Trophoblast cell (in vitro differentiated cells and primary cell): Measurements from ENCODE around the gene KIAA0232.
"Not testable (repeated sequence)": the region's sequence is repeated elsewhere in the genome, so short reads cannot be mapped to it uniquely, and the experiment has no call there.

Source experiments
- DNase-seq, 2 donors: peaks; one replicate each; pipeline ENCODE4 v3.0.0-alpha.2; 2016
- H2AFZ ChIP-seq: 2 replicates; pipeline ENCODE4 v1.6.1; 2013; ENCODE audit warnings: low read length, moderate library complexity, mild to moderate bottlenecking; ENCODE audit not compliant: insufficient read depth, poor library complexity
- H2AK5ac ChIP-seq: 2 replicates; pipeline ENCODE4 v1.6.1; 2013; ENCODE audit warnings: mild to moderate bottlenecking, low read length
- H2BK120ac ChIP-seq: 2 replicates; pipeline ENCODE4 v1.6.1; 2013; ENCODE audit warnings: low read length, mild to moderate bottlenecking, moderate library complexity; ENCODE audit not compliant: insufficient read depth, poor library complexity
- H2BK12ac ChIP-seq: 2 replicates; pipeline ENCODE4 v1.6.1; 2013; ENCODE audit warnings: mild to moderate bottlenecking, low read length, moderate library complexity
- H2BK5ac ChIP-seq: 2 replicates; pipeline ENCODE4 v1.6.1; 2013; ENCODE audit warnings: low read length, low read depth, moderate library complexity, mild to moderate bottlenecking; ENCODE audit not compliant: poor library complexity
- H3K14ac ChIP-seq: 2 replicates; pipeline ENCODE4 v1.6.1; 2013; ENCODE audit warnings: mild to moderate bottlenecking, low read length
- H3K18ac ChIP-seq: 2 replicates; pipeline ENCODE4 v1.6.1; 2013; ENCODE audit warnings: mild to moderate bottlenecking, low read length
- H3K23ac ChIP-seq: 2 replicates; pipeline ENCODE4 v1.6.1; 2013; ENCODE audit warnings: low read length
- H3K27ac ChIP-seq: 2 replicates; pipeline ENCODE4 v1.5.1; 2013; ENCODE audit warnings: low read depth, mild to moderate bottlenecking, inconsistent platforms, low read length, moderate library complexity
- H3K27me3 ChIP-seq: 2 replicates; pipeline ENCODE4 v1.6.1; 2013; ENCODE audit warnings: inconsistent platforms, mild to moderate bottlenecking, low read length, moderate library complexity; ENCODE audit not compliant: insufficient read depth
- H3K36me3 ChIP-seq, 2 experiments: 1 replicate in 1 of 2; 2 replicates in 1 of 2; pipeline ENCODE4 v1.6.1; 2013; ENCODE audit warnings: low read length in 2 of 2, mild to moderate bottlenecking in 2 of 2, moderate library complexity in 1 of 2; ENCODE audit not compliant: insufficient read depth in 2 of 2, control insufficient read depth in 1 of 2
- H3K4ac ChIP-seq: 2 replicates; pipeline ENCODE4 v1.6.1; 2013; ENCODE audit warnings: low read depth, mild to moderate bottlenecking, low read length, moderate library complexity
- H3K4me1 ChIP-seq, 2 experiments: 1 replicate in 1 of 2; 2 replicates in 1 of 2; pipeline ENCODE4 v1.6.1; 2013; ENCODE audit warnings: low read length in 2 of 2, mild to moderate bottlenecking in 2 of 2, moderate library complexity in 1 of 2; ENCODE audit not compliant: insufficient read depth in 2 of 2, control insufficient read depth in 1 of 2
- H3K4me2 ChIP-seq: 2 replicates; pipeline ENCODE4 v1.6.1; 2013; ENCODE audit warnings: inconsistent platforms, mild to moderate bottlenecking, low read length, moderate library complexity
- H3K4me3 ChIP-seq: 2 replicates; pipeline ENCODE4 v1.5.1; 2013; ENCODE audit warnings: mild to moderate bottlenecking, low read depth, low read length, inconsistent platforms
- H3K79me1 ChIP-seq: one replicate; pipeline ENCODE4 v1.6.1; 2013; ENCODE audit warnings: low read length
- H3K79me2 ChIP-seq: 2 replicates; pipeline ENCODE4 v1.6.1; 2013; ENCODE audit warnings: low read length, mild to moderate bottlenecking; ENCODE audit not compliant: control insufficient read depth, insufficient read depth, poor library complexity
- H3K9ac ChIP-seq: 2 replicates; pipeline ENCODE4 v1.6.1; 2013; ENCODE audit warnings: mild to moderate bottlenecking, low read length
- H3K9me3 ChIP-seq: 2 replicates; pipeline ENCODE4 v1.6.1; 2013; ENCODE audit warnings: low read depth, mild to moderate bottlenecking, control low read depth, inconsistent platforms, low read length; ENCODE audit not compliant: insufficient read depth
- H4K12ac ChIP-seq: 2 replicates; pipeline ENCODE4 v1.6.1; 2013; ENCODE audit warnings: low read depth, mild to moderate bottlenecking, low read length, moderate library complexity
- H4K8ac ChIP-seq: 2 replicates; pipeline ENCODE4 v1.6.1; 2013; ENCODE audit warnings: low read depth, mild to moderate bottlenecking, low read length, moderate library complexity
- H4K91ac ChIP-seq: one replicate; pipeline ENCODE4 v1.6.1; 2013; ENCODE audit warnings: low read depth, mild to moderate bottlenecking, low read length, moderate library complexity
- WGBS: extraction: QIAGEN DNeasy Blood & Tissue Kit; methylation state at CpG from one replicate; pipeline ENCODE4 v1.1.7; 2013; ENCODE audit warnings: missing lambda C conversion rate; ENCODE audit not compliant: insufficient read length, insufficient coverage; ENCODE audit errors: extremely low coverage; 5-methylcytosine and 5-hydroxymethylcytosine counted together

Gene KIAA0232

DNA sequence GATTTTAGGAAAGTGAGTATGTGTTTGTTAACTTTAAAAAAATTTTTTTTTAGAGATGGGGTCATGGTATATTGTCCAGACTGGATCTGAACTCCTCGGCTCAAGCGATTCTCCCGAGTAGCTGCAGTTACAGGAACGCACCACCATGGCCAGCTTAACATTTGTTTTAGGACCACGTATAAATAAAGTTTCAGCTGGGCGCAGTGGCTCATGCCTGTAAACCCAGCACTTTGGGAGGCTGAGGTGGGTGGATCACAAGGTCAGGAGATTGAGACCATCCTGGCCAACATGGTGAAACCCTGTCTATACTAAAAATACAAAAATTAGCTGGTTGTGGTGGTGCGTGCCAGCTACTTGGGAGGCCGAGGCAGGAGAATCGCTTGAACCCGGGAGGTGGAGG is 129.4 kb downstream of the KIAA0232 start:
- peaks cover 11% of the 10 kb centered on the region for H3K79me2 ChIP-seq
- H2BK5ac ChIP-seq, H3K4me2 ChIP-seq, H3K23ac ChIP-seq, H3K27me3 ChIP-seq, H3K4me3 ChIP-seq, DNase-seq, H2AFZ ChIP-seq, H4K12ac ChIP-seq, H3K27ac ChIP-seq, H3K9me3 ChIP-seq, H2BK120ac ChIP-seq, H4K91ac ChIP-seq, H3K4ac ChIP-seq, H3K14ac ChIP-seq, H3K36me3 ChIP-seq, H2BK12ac ChIP-seq, H3K9ac ChIP-seq, H2AK5ac ChIP-seq, H3K18ac ChIP-seq, H4K8ac ChIP-seq: not testable (repeated sequence)
- peaks cover 13% of the 10 kb centered on the region for H3K79me1 ChIP-seq
- WGBS = no CpG with 5 or more reads among the region's 10 CpGs
- peaks cover 27 to 33% of the 10 kb centered on the region in 2 experiments for H3K4me1 ChIP-seq

DNA sequence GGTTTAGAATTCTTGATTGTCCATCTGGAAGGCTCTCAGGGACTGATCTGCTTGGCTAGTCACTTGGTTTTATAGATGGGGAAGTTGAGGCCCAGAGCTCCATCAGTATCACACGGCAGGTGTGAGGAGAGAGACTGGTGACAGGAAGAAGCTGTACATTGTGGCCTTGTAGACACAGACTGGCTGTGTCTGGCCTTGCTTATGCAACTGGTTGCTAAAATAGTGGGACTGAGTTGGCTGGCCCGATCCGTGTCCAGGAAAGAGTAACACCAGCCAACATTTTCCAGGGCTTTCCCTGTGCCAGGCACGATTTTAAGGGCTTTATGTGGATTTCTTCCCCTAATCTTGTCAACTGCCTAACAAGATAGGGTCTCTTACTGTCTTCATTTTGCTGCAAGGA is 129.9 kb downstream of the KIAA0232 start:
- Histone ChIP-seq H3K4me1 (peaks cover 31 to 37% of the 10 kb centered on the region in 2 experiments), H2BK5ac (no peak overlapping the region), H3K9ac (no peak overlapping the region), H3K23ac (no peak overlapping the region), H4K91ac (no peak overlapping the region), H3K4ac (no peak overlapping the region), H4K8ac (no peak overlapping the region), H2BK12ac (no peak overlapping the region), H3K27ac (no peak overlapping the region), H3K79me1 (peaks cover 13% of the 10 kb centered on the region), H4K12ac (no peak overlapping the region), H3K9me3 (no peaks in the 10 kb centered on the region), H2AFZ (no peak overlapping the region), H3K4me2 (no peak overlapping the region), H3K27me3 (no peaks in the 10 kb centered on the region), H3K14ac (no peak overlapping the region), H2BK120ac (no peak overlapping the region), H3K79me2 (peaks cover 11% of the 10 kb centered on the region), H3K18ac (no peak overlapping the region), H2AK5ac (no peak overlapping the region), H3K36me3 (no peaks in the 10 kb centered on the region), H3K4me3 (no peak overlapping the region)
- DNase-seq = no peak
- no CpG with 5 or more reads among the region's 4 CpGs for WGBS

DNA sequence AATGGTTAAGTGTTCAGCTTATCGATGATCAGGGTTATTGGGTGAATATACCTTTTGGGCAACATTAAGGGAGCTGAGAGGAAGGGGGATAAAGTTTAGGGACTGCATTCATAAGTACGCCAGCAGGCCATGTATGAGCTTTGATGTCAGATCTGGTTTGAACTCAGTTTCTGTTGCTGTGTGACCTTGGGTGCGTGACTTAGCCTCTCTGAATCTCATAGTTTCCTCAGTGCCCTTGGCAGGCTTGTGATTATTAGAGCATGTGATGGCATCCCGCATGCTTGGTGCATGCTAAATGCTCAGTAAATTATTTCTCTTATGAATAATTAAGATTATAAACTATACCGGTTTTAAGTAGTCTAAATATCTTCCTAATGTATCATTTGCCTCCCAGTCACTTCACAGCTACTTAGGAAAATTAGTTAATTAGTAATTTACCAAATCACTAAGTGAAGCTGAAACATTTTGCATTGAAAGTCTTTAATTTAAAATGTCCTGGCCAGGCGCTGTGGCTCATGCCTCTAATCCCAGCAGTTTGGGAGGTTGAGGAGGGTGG is 130.9 kb downstream of the KIAA0232 start:
- H2AK5ac ChIP-seq = no peak overlapping the region
- peaks cover 13% of the 10 kb centered on the region for H3K79me1 ChIP-seq
- WGBS = no CpG with 5 or more reads among the region's 6 CpGs
- peaks cover 33 to 40% of the 10 kb centered on the region in 2 experiments for H3K4me1 ChIP-seq
- H3K27me3 ChIP-seq = no peaks in the 10 kb centered on the region
- no peak overlapping the region for H4K91ac ChIP-seq
- no peak overlapping the region for H2BK5ac ChIP-seq
- H2BK120ac ChIP-seq = no peak overlapping the region
- no peak overlapping the region for H3K4me3 ChIP-seq
- H4K8ac ChIP-seq = no peak overlapping the region
- no peak overlapping the region for H2BK12ac ChIP-seq
- no peaks in the 10 kb centered on the region for H3K36me3 ChIP-seq
- no peak overlapping the region for H2AFZ ChIP-seq
- H3K4me2 ChIP-seq = no peak overlapping the region
- no peak overlapping the region for H3K18ac ChIP-seq
- no peak overlapping the region for H3K4ac ChIP-seq
- H3K9ac ChIP-seq = no peak overlapping the region
- H3K79me2 ChIP-seq = peaks cover 11% of the 10 kb centered on the region
- no peak overlapping the region for H3K23ac ChIP-seq
- H3K9me3 ChIP-seq = no peaks in the 10 kb centered on the region
- no peak overlapping the region for H3K14ac ChIP-seq
- no peak overlapping the region for H3K27ac ChIP-seq
- DNase-seq = no peak
- no peak overlapping the region for H4K12ac ChIP-seq

DNA sequence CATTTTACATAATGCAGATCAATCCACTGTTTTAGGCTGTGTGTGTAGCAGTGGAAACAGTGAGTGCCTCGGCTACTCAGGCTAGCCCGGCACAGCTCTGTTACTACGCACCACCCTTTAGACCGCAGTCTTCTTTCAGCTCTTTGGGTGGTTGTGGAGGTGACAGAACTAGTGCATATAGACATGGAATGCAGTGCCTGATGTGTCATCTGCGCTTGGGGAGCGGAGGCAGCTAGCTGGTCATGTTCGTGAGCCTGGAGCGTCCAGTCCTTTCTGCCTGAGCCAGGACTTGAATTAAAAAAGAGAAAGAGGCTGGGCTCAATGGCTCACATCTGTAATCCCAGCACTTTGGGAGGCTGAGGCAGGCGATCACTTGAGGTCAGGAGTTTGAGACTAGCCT is 131.9 kb downstream of the KIAA0232 start:
- no peaks in the 10 kb centered on the region for H3K9me3 ChIP-seq
- no peak overlapping the region for H3K14ac ChIP-seq
- H2BK12ac ChIP-seq = no peak overlapping the region
- H4K8ac ChIP-seq = no peak overlapping the region
- H3K4me3 ChIP-seq = no peak overlapping the region
- peaks cover 8% of the 10 kb centered on the region for H3K79me2 ChIP-seq
- H2AK5ac ChIP-seq = no peak overlapping the region
- H3K4ac ChIP-seq = no peak overlapping the region
- H3K9ac ChIP-seq = no peak overlapping the region
- H3K23ac ChIP-seq = no peak overlapping the region
- peak in 1 of 2 donors; percentile 63 for DNase-seq
- no peak overlapping the region for H3K18ac ChIP-seq
- no peak overlapping the region for H2BK120ac ChIP-seq
- peaks cover 7% of the 10 kb centered on the region for H3K79me1 ChIP-seq
- H4K91ac ChIP-seq = no peak overlapping the region
- WGBS = no CpG with 5 or more reads among the region's 9 CpGs
- H2BK5ac ChIP-seq = no peak overlapping the region
- no peak overlapping the region for H3K4me2 ChIP-seq
- no peaks in the 10 kb centered on the region for H3K27me3 ChIP-seq
- no peaks in the 10 kb centered on the region for H3K36me3 ChIP-seq
- H4K12ac ChIP-seq = no peak overlapping the region
- H2AFZ ChIP-seq = no peak overlapping the region
- peaks cover 29 to 34% of the 10 kb centered on the region in 2 experiments for H3K4me1 ChIP-seq
- no peak overlapping the region for H3K27ac ChIP-seq
